Cardiac muscle cell (in vitro differentiated cells and primary cell): ENCODE measurements around the gene CTSO. TPM values are rescaled to one million over a fixed set of nuclear protein-coding genes. Genes with fewer than 3 reads are reported as not detected.
A peak's percentile ranks its signal among the peaks of the same experiment; 100 is the strongest.

Experiments used
- DNase-seq, 2 donors: peaks; one replicate each; pipeline versions ENCODE4 v3.0.0 to v3.0.0-alpha.2; 2010 to 2017; ENCODE audit warnings: low read depth in 1 of 2, low spot score in 1 of 2
- H3K27ac ChIP-seq: fragments of 200-600 bp; sonication (generic); 2 replicates; pipeline ENCODE4 v1.5.1; 2016
- H3K27me3 ChIP-seq: fragments of 200-600 bp; sonication (generic); 2 replicates; pipeline ENCODE4 v1.6.0; 2016; ENCODE audit warnings: control low read depth
- H3K36me3 ChIP-seq: fragments of 200-600 bp; sonication (generic); 2 replicates; pipeline ENCODE4 v1.5.1; 2016; ENCODE audit warnings: control low read depth
- H3K4me1 ChIP-seq: fragments of 200-600 bp; sonication (generic); 2 replicates; pipeline ENCODE4 v1.8.1; 2017; ENCODE audit warnings: low read depth, mild to moderate bottlenecking, mixed run types
- H3K4me3 ChIP-seq: fragments of 200-600 bp; sonication (generic); 2 replicates; pipeline ENCODE4 v1.5.1; 2016; ENCODE audit warnings: mild to moderate bottlenecking
- H3K9me3 ChIP-seq: fragments of 200-600 bp; sonication (generic); 2 replicates; pipeline ENCODE4 v1.5.1; 2017; ENCODE audit warnings: low read depth, mild to moderate bottlenecking, control low read depth
- polyA plus RNA-seq: library from polyadenylated mRNA; unstranded; fragments of >200 nt; fragmentation: Nextera tagmentation; extraction: Ambion mirVana; gene quantifications from 2 replicates; pipeline ENCODE4 v1.2.1, GENCODE V29; 2016
- total RNA-seq: library from RNA; depleted of rRNA; stranded (reverse); fragments of >200 nt; gene quantifications from 2 replicates; pipeline ENCODE4 v1.2.3, GENCODE V29; 2016
- TF ChIP-seq, protein P1 (sequence below): IDR thresholded peaks from 2 replicates; pipeline ENCODE4 v1.5.1; 2012; ENCODE audit warnings: low read depth, mild to moderate bottlenecking, low read length

Gene CTSO
- total and polyA plus RNA-seq, 2 experiments from 2014 or later: 2.6 to 6.5 TPM

DNA sequence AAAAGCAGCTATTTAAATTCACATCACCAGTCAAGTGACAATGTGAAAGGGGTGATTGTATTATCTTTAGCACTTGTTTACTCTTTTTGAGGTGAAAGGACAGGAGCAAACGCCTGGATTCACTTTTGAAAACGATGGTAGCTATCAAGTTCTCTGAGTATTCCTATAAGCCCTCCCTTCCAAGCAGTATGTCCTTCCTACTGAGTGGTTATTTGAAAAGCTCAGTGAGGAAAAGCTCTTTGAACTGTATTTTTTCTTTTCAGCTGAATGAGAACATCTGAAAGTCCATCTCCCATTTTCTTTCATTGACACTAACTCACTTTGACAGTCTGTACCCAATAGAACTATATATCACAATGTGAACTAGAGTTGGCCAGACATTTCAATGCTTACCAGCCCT lies 9.1 kb upstream of the CTSO start:
- Histone ChIP-seq H3K9me3 (no peaks in the 10 kb centered on the region), H3K4me3 (no peak overlapping the region), H3K27ac (no peak overlapping the region), H3K36me3 (no peaks in the 10 kb centered on the region), H3K27me3 (no peaks in the 10 kb centered on the region), H3K4me1 (no peaks in the 10 kb centered on the region)
- DNase-seq: no peak
- TF ChIP-seq, protein P1, sequence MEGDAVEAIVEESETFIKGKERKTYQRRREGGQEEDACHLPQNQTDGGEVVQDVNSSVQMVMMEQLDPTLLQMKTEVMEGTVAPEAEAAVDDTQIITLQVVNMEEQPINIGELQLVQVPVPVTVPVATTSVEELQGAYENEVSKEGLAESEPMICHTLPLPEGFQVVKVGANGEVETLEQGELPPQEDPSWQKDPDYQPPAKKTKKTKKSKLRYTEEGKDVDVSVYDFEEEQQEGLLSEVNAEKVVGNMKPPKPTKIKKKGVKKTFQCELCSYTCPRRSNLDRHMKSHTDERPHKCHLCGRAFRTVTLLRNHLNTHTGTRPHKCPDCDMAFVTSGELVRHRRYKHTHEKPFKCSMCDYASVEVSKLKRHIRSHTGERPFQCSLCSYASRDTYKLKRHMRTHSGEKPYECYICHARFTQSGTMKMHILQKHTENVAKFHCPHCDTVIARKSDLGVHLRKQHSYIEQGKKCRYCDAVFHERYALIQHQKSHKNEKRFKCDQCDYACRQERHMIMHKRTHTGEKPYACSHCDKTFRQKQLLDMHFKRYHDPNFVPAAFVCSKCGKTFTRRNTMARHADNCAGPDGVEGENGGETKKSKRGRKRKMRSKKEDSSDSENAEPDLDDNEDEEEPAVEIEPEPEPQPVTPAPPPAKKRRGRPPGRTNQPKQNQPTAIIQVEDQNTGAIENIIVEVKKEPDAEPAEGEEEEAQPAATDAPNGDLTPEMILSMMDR: no peak

DNA sequence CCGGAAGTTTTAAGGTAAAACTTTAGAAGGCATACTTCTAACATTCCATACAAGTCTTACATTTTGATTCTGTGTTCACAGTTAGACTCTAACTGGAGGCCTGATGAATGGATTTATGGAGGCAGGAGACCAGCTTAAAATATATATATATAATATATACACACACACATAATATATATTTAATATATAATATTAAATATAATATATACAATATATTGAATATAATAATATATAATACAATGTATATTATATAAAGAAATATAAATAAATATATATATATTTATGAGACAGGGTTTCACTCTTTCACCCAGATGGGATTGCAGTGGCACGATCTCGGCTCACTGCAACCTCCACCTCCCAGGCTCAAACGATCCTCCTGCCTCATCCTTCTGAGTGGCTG lies 7.9 kb upstream of the CTSO start:
- H3K27ac ChIP-seq: no peak overlapping the region
- H3K9me3 ChIP-seq: no peaks in the 10 kb centered on the region
- TF ChIP-seq, protein P1: no peak
- DNase-seq: no peak
- H3K4me3 ChIP-seq: no peak overlapping the region
- no peaks in the 10 kb centered on the region for H3K4me1 ChIP-seq
- H3K27me3 ChIP-seq: no peaks in the 10 kb centered on the region
- no peaks in the 10 kb centered on the region for H3K36me3 ChIP-seq

DNA sequence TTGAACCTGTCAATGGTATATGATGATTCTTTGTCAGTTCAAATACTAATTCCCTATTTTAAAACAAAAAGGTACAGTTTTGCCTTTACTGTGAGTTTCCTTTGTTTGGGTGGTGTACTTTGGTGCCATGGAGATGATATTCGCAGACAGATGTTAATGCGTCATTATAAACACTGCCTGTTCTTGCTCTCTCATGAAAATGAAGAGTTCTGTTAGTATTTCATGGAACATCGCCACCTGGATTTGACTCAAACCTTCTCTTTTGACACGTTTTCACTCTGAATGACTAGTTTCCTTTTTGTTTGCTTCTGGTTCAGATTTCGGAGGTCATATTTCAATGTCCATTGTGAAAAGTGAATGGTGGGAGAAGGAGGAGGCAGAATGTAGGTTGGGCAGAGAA lies 6.9 kb upstream of the CTSO start:
- no peaks in the 10 kb centered on the region for H3K4me1 ChIP-seq
- TF ChIP-seq, protein P1: no peak
- no peak overlapping the region for H3K27ac ChIP-seq
- peak in 1 of 2 donors; percentile 60 for DNase-seq
- no peaks in the 10 kb centered on the region for H3K9me3 ChIP-seq
- H3K36me3 ChIP-seq: no peaks in the 10 kb centered on the region
- no peak overlapping the region for H3K4me3 ChIP-seq
- H3K27me3 ChIP-seq: no peaks in the 10 kb centered on the region

DNA sequence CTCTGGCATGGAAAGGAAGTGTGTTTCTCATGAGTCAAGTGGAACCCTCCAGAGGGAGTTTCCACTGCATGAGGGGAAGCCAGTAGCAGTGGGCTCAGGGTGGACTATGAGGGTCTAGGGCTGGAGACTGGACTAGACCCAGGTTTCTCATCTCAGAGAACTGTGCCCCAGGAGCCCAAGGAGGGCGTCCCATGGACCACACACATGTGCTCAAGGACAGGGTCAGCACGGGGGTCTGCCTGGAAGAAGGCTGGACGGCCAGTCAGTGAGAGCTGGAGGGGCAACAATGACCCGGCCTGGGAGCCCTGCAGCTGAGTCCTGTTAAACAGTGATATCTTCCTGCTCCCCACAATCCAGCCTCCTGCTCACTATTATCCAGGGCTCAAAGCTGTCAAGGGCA lies 5.8 kb upstream of the CTSO start:
- H3K27ac ChIP-seq: no peak overlapping the region

DNA sequence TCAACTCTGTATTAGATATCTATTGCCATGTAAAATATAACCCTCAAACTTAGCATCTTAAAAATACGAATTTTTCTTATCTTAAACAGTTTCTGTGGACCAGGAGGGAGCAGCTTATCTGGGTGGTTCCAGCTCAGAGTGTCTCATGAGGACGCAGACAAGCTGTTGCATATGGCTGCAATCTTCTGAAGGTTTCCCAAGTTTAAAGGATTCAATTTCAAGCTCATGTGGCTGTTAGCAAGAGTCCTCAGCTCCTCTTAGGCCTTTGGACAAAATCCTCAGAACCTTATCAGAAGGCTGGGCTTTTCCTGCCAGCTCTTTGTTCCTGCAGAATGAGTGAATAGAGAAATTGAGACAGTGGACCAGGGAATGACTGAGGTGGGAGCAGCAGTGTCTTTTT lies 2.8 kb upstream of the CTSO start:
- no peak for DNase-seq
- Histone ChIP-seq H3K27ac (no peak overlapping the region), H3K4me3 (no peak overlapping the region), H3K27me3 (no peaks in the 10 kb centered on the region), H3K9me3 (no peaks in the 10 kb centered on the region), H3K4me1 (peaks cover 5% of the 10 kb centered on the region), H3K36me3 (no peaks in the 10 kb centered on the region)
- TF ChIP-seq, protein P1: no peak

More for the DNA sequence above, 5.8 kb upstream of the CTSO start:
- H3K27me3 ChIP-seq: no peaks in the 10 kb centered on the region
- no peaks in the 10 kb centered on the region for H3K9me3 ChIP-seq
- H3K4me3 ChIP-seq: no peak overlapping the region
- H3K36me3 ChIP-seq: no peaks in the 10 kb centered on the region
- no peaks in the 10 kb centered on the region for H3K4me1 ChIP-seq
- TF ChIP-seq, protein P1: no peak
- DNase-seq: no peak

DNA sequence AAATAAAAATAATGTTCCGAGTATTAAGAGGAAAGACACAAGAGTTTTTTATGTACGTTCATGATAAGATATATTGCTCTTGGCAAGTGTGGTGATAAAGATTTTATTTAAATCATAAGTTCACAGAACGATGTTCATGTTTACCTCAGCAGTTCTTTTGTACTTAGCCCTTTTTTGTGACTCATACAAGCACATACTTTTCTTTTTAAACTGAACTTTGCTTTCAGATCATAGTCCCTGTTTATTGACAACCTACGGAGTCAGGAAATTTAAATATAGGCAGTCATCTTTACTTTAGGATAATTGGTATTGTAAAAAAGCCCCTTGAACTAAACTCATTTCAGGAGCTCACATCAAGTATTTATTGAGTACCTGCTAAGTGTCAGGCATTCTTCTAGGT lies 1.3 kb upstream of the CTSO start:
- Histone ChIP-seq H3K36me3 (no peaks in the 10 kb centered on the region), H3K27me3 (no peaks in the 10 kb centered on the region)
- TF ChIP-seq, protein P1: no peak

More for the DNA sequence above, 1.3 kb upstream of the CTSO start:
- Histone ChIP-seq H3K27ac (no peak overlapping the region), H3K9me3 (no peaks in the 10 kb centered on the region), H3K4me3 (no peak overlapping the region), H3K4me1 (peaks cover 5% of the 10 kb centered on the region)
- no peak for DNase-seq
